CD4-positive, alpha-beta T cell treated with Interleukin-6 for 4 hours (primary cell): Measurements from ENCODE around the gene EML3.
"Not testable (repeated sequence)": the region's sequence is repeated elsewhere in the genome, so short reads cannot be mapped to it uniquely, and the experiment has no call there.

ENCODE experiments used
- DNase-seq: peaks from one replicate; pipeline ENCODE4 v3.0.0-alpha.2; 2020; ENCODE audit warnings: mixed read lengths

EML3 gene

GRCh38 chr11:62569611-62570010, 43.0 kb downstream of the EML3 start:
- DNase-seq, result no peak

DNA sequence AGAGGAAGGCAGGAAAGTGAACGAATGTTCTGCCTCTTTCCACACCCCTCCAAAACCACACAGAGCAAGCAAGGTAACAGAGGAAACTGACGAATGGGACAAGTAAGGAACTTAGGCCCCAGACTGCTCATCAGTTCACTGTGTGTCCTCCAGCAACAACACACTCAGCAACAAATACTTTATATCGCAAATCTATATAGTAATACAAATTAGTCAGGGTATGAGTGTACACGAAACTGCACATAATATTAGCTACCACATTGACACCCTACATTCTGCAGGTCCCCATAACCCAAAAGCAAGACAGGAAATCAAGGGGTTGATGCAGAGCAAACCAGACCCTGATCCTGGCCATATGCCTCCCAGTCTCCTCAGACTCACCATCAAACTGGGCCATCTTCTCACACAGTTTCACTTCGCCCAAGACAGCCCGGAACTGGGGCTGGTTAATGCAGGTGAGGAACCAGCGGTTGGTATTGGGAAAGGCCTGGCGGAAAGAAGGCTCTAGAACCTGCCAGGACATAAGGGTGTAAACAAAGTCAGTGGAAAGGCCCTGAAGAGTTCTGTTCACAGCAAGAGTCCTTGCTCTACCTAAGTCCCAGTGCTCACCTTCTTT, 45.4 kb downstream of the EML3 start:
- DNase-seq, result no peak

DNA sequence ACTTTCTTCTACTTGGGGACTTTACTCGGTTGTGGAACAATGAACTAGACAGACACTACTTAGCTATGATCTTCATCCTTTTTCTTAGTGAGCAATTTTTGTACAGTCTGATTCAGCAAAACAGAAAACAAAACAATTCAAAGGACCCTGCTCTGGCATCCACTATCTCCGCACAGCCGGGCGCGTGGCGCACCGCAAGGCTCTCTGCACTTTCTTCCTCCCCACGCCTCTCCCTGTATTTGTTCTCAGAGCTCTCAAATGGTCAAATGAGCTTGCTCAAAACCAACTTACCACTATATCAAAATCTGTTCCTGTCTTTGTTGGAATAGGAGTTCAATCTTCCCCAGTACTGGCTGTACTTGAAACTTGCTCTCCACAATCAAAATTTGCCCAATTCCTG, 46.3 kb downstream of the EML3 start:
- DNase-seq, result no peak

- DNase-seq, result no peak
These were observed 47.3 kb downstream of the EML3 start for GRCh38 chr11:62565100-62565802.

GRCh38 chr11:62561677-62562230, 50.8 kb downstream of the EML3 start:
- DNase-seq, result not testable (repeated sequence)

DNA sequence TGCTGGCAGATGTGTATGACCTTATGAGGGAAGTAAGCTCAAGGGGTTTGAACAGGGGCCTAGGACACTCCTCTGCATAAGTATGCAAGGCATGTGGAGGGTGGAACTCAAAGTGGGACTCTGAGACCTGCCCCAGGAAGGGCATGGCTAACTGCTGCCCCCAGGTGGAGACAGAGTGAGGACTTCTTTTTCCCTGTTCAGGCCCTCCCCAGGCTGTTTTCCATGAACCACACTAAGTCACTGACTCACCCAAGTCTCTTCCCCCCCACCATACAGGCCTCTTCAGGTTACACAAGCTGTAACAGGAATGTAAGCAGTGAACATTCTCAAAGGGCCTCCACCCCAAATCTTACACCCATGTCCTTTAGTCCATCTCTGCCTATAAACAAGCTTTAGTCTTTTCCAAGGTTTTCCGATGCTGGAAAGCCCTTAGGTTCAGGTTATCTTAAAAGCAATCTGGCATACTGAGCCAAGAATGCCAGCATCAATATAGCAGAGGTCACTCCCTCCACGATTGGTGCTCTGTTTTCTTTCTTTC, 51.9 kb downstream of the EML3 start:
- peak; percentile 88 for DNase-seq

GRCh38 chr11:62559626-62560025, 52.9 kb downstream of the EML3 start:
- not testable (repeated sequence) for DNase-seq

DNA sequence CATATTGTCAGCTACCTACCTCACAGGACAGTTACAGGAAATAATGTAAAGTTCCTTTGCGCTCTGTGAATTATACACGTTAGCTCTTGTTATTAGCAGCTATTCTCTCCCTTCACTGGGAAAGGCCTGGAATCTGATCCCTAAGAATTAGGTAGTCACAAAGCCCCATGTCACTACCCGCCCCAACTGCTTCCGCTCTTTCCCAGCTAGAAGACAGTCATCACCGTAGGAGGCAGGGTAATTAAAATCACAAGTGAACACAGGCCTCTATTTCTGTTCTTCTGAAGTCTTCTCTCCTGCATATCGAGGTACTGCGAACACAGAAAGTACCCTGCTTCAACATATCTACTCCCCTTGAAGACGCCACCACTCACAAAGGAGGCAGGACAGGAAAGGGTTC, 53.4 kb downstream of the EML3 start:
- no peak for DNase-seq

DNA sequence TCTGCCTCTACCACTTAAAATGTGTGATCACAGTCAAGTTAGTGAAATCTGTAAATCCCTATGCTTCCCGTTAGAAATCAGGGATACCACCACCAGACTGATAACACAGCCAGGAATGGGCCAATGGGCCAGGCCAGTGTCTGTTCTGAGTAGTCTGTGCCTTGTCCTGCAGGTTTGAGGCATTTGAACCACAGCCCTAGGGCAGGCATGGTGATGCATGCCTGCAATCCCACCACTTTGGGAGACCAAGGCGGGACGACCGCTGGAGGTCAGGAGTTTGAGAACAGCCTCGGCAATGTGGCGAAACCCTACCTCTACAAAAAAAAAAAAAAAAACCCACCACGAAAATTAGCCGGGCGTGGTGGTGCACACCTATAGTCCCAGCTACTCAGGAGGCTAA, 53.9 kb downstream of the EML3 start:
- no peak for DNase-seq

DNA sequence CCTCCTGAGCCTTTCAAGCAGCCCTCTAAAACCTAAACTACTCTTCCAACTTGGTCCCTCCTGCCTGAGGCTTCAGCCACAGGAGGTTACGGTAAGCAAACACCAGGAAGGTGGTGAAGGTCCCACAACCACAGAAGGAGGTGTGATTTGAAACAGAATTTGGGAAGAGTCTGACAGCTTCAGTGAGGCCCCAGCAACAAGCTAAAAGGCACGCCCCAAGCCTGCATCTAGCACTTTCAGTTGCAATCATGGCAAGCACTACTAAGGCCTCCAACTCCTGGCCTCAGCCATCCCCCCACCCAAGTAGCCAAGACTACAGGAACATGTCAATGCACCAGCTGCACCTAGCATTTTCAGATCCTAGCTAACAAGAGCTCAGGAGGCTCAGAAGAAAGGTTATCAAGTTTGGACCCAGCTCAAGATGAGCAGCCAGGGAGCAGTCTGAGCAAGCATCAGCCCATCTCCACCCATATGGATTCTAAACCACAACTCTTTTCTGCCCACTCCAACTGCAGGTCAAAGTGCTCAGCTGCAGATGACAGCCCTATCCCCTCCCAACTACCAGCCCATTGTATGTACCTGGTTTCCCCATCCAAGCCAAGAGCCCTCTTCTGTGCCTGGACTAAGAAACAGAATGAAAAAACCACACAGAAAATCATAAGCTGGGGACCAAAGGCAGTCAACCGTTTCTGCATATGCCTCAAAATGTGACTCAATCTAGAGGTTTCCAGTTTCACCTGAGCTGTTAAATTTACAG, 55.5 kb downstream of the EML3 start:
- DNase-seq, result peak; percentile 73

GRCh38 chr11:62556108-62556874, 56.3 kb downstream of the EML3 start:
- DNase-seq, result peak; percentile 89

DNA sequence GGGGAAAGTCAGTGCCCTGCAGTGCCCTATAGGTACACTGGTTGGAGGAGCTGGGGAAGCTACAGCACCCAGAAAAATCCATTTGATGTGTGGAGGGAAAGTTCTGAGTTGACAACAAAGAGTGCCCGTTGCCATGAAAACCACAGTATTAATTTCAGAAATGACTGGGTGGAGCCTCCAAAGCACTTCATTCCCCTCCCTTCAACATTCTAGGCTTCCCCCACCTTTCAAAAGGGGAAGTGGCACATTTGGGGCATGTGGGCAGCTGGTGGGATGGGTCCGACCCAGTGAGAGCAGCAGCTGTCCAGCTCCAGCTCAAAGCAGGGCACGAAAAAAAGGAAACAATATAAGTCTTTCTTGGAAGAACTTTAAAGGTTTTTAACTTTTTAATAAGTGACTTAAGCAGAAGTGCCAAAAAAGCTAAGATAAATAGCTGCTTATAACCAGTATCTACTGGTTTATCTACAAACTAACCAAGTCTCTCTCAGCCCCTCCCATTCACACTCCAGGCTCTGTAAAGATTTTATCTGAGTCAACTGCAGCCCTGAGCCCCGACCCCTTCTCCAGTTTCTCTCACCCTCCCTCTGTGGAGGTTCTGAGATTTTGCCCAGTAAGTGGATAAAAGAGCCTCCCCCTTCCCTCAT, 57.0 kb downstream of the EML3 start:
- peak; percentile 53 for DNase-seq

- DNase-seq, result no peak
These were observed 58.0 kb downstream of the EML3 start for GRCh38 chr11:62554387-62555167.

DNA sequence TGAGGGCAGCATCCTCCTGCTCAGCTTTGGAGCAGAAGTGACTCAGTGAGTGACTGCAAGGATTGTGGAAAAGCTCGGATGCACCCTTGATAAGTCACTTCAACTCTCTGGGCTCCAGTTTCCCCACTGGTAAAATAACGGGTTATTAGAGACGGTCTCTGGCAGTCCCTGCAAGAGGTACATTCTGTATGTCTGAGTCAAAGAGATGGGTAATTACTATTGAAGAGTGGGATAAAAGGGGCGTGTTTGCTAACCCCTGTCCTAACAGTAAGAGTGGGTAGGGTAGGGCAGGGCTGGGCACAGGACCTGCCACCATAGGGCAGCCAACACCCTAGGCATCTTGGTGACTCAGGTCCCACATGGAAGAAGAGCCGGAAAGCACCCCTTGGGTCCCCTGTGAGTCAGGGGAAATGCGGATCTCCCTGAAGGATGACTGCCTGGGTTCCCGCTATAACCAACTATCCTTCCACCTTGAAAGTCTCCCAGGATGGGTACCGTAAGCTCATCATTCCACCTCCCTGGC, 58.7 kb downstream of the EML3 start:
- no peak for DNase-seq

GRCh38 chr11:62553080-62553838, 59.3 kb downstream of the EML3 start:
- peak; percentile 69 for DNase-seq

DNA sequence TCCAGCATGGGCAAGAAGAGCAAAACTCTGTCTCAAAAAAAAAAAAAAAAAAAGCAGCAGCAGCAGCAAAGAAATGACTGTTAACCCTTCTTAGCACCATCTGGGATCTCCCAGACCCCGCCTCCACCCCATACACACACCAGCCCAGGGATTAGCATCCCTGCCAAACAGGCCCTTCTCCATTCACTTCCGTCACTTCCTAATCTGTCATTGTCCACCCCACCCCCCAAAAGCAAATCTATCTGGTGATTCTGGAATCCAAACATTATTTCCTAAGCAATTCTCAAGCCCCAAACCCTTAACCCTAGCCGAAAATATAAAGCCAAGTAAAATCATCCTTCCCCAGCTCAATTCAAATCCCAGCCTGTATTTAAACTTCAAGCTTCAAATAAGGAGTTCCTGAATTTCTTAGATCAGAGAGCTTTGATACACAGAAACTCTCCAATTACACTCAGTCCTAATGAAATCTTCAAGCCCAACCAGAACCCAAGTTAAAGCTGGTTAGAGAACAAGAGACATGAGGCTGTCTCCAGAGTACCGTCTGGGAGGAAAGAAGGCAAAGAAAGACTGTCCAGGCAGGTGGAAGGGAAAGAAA, 60.0 kb downstream of the EML3 start:
- DNase-seq, result no peak
